Left cardiac atrium (tissue), 4 donors: Measurements from ENCODE around the gene SFXN3. TPM values are rescaled to one million over a fixed set of nuclear protein-coding genes. Genes with fewer than 3 reads are reported as not detected.

Experiments used
- ATAC-seq, 2 donors: fragments of 200-7000 bp; cut with Tn5 transposase; one replicate each; pipeline ENCODE4 v1.9.1; 2020; ENCODE audit warnings: mild to moderate bottlenecking in 2 of 2, moderate library complexity in 2 of 2
- DNase-seq: peaks from one replicate; pipeline ENCODE4 v3.0.0-alpha.2; 2020
- intact Hi-C, 2 donors: fragments of 100-400 bp; cut with DNase I; formaldehyde crosslinking; loops; one replicate each; pipeline versions ENCODE4 v1.14.1 to v1.15.1; 2022 to 2023
- total RNA-seq, 2 donors: library from RNA; stranded (reverse); fragmentation: NEBNext Ultra II Directional; extraction: Animal tissue kit (Norgen Biotek cat#: 25700); gene quantifications; one replicate each; pipeline ENCODE4 v1.2.1, GENCODE V29; 2021
- donor health status: DM: no; HTN: yes; CAD: no.
- donor health status: DM: no; HTN: yes; CAD: no; lungs with severe emphysema.
- donor health status: DM: yes; HTN: yes; CAD: no.
- donor health status: Dilated cardiomyopathy.

The SFXN3 gene
- total RNA-seq, 2 donors from 2014 or later = 22.8 to 28.9 TPM

DNA sequence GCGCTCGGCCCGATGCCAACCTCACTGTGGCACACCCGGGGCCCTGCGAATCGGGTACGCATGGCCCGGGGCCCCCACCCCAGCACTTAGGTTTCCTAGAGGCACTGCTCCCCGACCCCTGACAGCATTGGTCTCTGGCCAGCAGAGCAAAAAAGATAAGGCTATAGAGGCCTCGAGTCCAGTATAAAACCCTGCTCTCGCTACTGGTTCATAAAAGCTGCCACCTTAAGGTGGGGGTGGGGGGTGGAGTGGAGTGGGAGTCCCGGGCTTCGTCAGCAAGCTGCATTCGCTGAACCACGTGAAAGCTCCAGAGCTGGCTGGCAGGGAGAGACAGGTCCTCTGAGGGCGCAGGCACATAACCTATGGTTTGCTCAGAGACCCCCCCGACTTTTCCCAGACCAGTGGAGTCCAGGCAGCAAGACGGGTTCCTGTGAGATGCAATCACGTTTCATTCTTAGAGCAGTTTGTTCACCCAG is 32.1 kb downstream of the SFXN3 start:
- ATAC-seq (no peak), DNase-seq (no peak)
- intact Hi-C loops = no loop called here

DNA sequence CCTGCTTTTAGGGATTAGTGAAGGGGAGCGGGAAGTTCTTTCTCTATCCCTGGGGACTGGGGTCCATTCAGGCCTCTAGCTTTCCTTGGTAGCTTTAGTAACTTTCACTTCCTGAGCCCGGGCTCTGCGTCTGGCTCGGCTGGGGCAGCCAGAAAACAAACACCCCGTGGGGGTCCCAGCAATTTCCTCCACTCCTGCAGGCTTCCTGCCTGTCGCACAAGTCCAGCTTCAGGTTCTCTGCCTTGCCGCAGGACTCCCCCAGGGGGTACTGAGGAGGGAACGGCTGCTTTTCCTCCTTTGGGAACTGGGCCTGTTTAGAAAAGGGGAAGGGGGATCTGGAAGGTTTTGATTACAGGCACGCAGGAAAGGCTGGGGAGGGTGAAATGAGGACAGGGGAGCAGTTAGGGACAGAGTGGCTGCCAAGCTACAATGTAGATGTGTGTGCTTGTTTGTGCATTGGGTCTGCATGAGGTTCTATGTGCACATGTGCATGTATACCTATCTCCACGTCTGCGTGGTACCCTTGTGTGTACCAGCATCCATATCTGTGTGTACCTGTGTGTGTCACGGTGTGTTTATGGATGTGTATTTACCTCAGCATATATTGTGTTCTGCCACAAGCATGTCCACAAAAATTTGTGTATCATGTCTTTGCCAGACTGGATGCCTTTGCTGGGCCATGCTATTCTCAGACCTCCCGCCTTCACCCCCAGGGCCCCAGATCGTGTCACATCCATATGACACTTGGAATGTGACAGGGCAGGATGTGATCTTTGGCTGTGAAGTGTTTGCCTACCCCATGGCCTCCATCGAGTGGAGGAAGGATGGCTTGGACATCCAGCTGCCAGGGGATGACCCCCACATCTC is 32.7 kb downstream of the SFXN3 start:
- ATAC-seq (no peak), DNase-seq (no peak)
- intact Hi-C loops = no loop called here

DNA sequence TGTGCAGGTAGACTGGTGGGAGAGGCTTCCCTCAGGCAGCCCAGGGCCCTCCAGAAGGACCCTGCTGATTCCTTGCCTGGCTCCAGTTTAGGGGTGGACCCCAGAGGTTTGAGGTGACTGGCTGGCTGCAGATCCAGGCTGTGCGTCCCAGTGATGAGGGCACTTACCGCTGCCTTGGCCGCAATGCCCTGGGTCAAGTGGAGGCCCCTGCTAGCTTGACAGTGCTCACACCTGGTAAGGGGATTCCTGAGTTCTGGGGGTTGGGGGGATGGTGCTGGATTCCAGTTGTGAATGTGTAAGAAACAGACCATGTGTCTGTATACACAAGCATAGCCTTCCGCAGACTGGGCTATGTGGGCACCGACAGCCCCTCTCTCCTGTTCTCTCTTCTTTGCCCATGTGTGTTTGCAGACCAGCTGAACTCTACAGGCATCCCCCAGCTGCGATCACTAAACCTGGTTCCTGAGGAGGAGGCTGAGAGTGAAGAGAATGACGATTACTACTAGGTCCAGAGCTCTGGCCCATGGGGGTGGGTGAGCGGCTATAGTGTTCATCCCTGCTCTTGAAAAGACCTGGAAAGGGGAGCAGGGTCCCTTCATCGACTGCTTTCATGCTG is 33.5 kb downstream of the SFXN3 start:
- no peak for DNase-seq
- no peak for ATAC-seq
- intact Hi-C loops = no loop called here

DNA sequence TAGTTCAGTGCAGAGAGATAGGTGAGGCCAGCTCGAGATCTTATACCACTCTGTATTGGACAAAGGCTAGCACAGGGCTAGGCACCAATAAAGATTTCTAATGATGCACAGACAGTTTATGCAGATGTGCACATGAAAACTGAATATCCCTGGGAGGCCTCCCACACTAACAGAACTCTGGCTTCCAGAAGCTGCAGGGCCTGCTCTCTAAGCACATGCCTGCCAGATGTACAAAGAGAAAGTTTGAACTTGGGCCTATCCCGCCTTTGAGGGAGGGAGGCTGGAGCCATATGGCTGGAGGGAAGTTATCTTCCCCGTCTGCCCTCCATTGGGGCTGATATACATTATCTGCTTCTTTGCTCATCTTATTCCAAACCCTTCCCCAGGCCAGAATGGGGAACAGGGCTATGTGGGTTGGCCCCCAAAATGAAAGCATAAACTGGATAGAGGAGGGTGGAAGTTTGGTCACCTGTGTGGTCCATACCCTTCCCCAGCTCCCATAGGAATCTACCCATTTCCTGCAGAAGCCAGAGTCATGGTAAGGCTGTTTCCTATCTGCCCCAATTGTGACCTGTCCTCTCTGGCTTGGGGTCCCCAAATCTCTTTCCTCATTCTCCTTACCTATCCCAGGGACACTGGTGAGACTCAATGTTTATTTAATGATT is 34.6 kb downstream of the SFXN3 start:
- ATAC-seq = no peak
- DNase-seq = no peak
- intact Hi-C loops = no loop called here

DNA sequence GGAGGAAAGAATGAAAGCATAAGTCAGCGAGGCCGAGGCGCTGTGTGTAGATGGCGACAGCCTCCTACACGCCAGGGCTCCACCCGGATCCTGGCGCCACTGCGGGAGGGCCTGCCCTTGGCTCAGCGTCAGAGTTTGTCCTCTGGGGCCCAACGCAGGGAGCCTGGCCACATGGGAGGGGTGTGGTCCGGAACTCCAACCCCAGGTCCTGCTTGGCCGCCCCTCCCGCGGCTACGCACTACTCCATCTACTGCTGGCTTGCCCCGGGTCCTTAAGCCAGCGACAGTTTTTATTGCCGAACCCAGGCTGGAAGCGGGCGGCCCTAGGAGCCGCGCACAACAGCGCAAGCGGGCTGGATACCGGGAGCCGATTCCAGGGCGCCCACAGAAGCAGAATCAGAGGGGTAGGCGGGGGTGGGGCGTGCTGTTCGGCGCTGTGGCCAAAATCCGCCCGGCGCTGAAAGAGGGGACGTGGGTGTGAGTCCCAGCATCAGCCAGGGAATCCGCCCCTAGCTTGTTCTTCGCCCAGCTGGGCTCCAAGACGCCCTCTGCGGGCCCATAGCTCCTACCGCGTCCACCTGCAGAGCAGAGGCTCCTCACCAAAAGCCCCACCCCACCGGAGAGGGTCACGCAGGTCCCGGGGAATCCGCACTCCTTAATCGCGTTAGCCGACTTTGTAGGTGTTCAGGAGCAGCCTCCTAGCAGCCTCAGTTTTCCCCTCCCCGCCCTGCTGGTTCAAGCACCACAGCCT is 35.3 kb downstream of the SFXN3 start:
- ATAC-seq (peak; percentile 28 to 52), DNase-seq (peak; percentile 86)
- intact Hi-C loops = no loop called here

DNA sequence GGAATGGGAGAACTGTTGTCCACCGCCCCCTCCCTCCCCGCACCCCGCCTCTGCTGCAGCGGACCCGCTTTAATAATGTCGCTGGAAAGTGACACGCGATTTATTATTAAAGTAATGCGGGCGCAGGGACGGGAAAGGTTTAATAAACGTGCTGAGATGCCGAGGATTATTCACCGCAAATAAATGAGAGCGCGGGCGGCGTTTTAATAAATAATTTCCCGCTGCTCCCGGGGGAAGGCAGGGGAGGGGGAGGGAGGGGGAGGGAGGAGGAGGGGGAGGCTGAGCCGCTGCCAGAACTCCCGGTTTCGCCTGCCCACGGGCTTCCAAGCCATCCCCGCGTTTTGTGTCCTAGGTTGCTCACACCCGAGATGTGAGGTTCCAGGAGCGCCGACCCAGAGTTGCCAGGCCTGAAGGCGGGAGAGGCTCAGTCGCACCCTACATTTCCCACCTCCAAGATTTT is 35.9 kb downstream of the SFXN3 start:
- peak; percentile 33 for DNase-seq
- peak; percentile 1 to 3 for ATAC-seq
- intact Hi-C loops = no loop called here

DNA sequence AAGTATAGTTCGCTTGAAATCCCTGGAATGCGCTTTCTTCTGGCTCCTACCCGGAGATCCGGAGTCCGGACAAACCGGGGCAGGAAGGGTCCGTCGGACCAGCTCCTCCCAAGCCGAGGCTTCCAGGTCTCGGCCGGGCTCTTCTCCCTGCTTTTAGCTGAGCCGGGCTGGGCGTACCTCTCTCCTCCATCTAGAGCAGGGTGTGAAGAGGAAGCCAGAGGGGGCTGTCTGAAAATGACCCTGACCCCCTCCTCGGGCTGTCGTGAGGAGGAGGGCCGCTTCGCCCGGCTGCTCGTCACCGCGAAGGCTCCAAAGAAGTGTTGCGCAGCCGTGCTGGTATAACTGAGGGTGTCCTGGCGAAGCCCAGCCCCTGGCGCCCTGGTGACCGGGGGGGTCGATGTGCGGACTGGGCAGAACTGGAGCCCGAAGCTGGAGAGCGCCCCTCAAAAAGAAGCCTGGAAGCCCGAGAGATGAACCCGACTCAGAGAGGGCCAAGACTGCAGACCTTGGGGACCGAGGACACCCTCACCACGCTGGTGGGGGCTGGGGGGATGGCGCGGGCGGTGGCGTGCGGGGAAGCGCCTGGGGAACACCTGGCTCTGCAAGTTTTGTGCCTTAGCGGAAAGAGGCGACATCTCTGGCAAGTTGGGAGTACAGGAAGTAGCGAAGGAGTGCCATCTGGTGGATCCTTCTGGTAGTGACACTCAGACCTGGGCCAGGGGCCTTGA is 36.5 kb downstream of the SFXN3 start:
- DNase-seq = peak; percentile 77
- intact Hi-C loops = no loop called here

DNA sequence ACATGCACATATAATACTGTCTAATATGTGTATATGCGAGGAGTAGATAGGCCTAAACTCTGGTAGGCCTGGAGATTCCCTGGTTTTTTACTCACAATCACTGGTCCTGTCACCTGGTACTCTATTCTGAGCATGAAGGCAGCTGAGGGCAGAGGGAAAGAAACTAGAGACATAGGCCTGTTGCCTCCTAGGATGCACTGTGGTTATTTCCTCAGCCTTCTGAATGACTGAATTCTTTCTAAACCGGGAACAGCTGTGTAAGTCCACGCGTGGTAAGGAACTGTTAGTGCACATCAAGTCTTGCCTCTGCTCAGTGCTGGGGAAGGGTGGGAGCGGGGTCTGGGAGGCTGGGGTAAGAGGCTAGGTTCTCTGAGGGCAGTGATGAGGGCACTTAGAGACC is 38.4 kb downstream of the SFXN3 start:
- DNase-seq = no peak
- intact Hi-C loops = no loop called here
- no peak for ATAC-seq

More for the DNA sequence above, 36.5 kb downstream of the SFXN3 start:
- peak; percentile 53 to 59 for ATAC-seq

DNA sequence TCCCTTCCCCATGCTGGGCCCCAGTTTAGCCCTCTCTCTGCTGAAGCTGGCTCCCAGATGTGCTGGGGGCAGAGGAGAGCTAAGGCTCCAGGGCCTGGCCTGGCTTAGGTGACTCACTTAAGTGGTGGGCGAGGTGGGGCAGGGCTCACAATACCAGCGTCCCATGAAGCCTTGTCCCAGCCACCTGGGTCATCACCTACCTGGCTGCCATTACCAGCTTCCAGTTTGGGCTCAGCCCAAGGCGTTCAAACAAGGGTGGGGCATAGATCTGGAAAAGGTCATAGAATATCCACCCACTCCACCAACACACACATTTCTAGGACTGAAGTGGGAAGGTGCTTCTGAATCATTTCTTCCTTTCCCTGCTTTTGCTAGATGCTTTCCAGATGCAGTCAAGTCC is 39.1 kb downstream of the SFXN3 start:
- intact Hi-C loops = no loop called here
- DNase-seq (no peak), ATAC-seq (no peak)

DNA sequence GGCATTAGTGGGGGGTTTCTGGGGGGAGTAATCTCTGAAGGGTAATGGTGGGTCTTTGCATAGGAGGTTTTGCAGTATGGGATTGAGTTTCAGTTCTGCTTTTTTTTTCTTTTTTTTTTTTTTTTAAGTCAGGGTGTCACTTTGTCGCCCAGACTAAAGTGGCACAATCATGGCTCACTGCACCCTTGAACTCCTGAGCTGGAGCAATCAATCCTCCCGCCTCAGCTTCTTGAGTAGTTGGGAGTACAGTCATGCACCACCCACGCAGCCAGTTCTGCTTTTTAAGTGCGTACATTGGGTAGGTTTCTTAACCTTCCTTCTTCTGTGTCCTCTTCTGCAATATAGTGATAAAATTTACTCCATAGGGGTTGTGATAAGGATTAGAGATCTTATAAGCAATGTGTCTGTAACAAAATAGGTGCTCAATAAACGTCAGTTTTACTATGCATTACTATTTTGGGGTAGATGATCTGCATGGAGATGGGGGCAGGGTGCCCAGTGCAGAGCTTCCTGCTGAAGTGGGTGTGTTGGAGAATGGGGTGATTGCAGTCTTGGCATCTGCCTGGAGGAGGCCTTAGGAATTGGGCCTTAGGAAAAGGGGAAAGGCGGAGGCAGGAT is 40.3 kb downstream of the SFXN3 start:
- no peak for DNase-seq
- intact Hi-C loops = no loop called here
- peak in 1 of 2 donors; percentile 14 for ATAC-seq

DNA sequence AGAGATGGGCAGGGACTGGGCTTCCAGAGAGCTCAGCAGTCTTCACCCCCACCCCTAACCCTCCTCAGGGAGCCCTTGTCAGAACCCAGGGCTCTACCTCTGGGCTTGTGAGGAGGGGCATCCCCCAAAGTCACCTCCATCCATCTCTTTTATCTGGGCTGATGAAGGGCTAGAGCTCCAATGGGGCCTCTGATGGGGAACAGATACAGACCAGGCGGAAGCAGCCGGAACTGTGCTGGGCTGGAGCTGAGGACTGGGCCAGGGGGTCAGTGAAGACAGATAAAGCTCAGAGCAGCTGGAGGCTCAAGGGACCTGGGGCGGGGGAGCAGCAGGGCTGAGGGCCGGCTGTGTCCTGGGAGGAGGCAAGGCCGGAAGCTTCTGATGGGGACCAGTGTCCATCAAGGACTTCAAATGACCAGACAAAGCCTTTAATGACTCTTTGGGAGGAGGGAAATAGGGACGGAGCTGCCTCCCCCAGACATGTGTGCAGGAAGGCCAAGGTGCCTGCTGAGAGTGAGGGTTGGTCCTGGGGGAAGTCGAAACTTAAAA is 40.9 kb downstream of the SFXN3 start:
- ATAC-seq = no peak
- intact Hi-C loops = no loop called here
- no peak for DNase-seq

DNA sequence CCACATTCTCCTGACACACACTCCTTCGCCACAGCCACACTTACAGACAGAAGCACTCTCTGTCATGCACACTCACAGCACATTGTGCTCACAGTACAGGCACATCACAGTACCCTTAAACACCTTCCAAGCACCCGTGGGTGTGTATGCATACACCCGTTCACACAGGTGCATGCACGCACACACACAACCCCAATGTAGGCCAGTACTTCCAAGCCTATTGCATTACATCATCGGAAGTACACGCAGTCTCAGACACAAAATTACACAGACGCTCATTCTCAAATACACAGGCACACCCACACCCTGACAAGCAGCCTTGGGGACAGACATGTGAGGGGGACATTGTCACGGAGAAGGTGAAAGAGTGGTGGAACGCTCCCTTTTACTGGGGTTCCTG is 41.9 kb downstream of the SFXN3 start:
- intact Hi-C loops = no loop called here
- no peak for DNase-seq
- ATAC-seq = no peak

DNA sequence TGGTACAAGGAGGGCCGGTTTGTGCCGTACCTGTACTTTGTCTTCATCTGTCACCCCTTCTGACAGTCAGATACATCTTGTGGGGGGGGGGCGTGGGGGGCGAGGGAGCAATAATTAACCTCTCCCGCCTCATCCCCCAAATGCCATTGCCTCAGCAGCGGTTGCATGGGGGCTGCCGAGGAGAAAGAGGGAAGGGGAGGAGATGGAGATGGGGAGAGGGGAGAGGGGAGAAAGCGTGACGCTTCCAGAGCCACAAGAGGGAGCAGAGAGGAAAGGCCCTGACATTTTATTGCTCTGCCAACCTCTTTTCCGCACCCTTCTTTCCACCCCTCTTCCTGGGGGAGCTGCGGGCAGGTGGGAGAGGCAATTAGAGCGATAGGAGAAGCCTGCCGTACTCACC is 42.6 kb downstream of the SFXN3 start:
- DNase-seq (no peak), ATAC-seq (no peak)
- intact Hi-C loops = no loop called here

DNA sequence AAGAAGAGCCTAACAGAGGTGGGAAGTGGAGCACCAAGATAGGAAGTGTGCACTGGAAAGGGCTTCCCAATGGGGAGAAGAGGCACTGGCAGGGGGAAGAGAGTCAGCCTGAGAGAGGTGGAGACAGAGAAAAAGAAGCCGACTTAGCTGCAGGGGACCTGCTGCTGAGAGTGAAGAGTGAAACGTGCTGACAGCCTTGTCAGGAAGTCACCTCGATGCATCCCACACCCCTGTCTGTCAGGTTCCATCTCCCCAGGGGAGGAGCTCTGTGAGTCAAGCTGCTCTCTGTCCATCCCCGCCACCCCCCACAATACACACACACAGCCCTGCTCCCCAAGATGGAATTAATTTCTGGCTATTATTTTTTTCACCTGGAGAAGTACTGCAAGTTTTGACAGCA is 44.7 kb downstream of the SFXN3 start:
- intact Hi-C loops = no loop called here
- no peak for DNase-seq
- ATAC-seq = no peak

DNA sequence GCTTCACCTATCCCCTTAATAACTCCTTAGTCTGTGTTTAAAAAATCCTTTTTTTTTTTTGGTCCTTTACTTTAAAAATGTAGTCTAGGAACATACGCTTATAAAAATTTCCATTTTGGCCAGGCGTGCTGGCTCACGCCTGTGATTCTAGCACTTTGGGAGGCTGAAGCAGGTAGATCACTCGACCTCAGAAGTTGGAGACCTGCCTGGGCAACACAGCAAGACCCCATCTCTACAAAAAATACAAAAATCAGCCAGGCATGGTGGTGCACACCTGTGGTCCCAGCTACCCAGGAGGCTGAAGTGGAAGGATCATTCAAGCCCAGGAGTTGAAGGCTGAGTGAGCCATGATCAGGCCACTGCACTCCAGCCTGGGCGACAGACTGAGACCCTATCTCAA is 45.6 kb downstream of the SFXN3 start:
- no peak for DNase-seq
- no peak for ATAC-seq
- intact Hi-C loops = no loop called here

DNA sequence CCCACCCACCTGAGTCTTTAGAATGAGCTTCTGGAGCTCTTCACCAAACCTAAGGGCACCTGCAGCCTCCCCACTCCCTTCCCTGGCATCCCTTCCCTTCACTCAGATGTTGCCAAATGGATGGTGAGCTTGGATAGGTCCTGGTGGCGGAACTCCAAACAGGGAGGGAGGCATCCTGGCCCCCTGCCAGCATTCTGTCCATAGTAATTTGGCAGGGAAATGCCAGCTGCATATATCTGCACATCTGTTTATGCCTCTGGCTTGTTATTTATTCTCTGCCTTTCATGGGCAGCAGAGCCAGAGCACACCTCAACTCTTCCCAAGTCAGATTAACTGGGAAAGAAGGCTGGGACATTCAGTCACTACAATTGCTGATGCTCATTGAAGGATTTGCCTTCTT is 48.8 kb downstream of the SFXN3 start:
- ATAC-seq (no peak), DNase-seq (no peak)
- intact Hi-C loops = no loop called here

DNA sequence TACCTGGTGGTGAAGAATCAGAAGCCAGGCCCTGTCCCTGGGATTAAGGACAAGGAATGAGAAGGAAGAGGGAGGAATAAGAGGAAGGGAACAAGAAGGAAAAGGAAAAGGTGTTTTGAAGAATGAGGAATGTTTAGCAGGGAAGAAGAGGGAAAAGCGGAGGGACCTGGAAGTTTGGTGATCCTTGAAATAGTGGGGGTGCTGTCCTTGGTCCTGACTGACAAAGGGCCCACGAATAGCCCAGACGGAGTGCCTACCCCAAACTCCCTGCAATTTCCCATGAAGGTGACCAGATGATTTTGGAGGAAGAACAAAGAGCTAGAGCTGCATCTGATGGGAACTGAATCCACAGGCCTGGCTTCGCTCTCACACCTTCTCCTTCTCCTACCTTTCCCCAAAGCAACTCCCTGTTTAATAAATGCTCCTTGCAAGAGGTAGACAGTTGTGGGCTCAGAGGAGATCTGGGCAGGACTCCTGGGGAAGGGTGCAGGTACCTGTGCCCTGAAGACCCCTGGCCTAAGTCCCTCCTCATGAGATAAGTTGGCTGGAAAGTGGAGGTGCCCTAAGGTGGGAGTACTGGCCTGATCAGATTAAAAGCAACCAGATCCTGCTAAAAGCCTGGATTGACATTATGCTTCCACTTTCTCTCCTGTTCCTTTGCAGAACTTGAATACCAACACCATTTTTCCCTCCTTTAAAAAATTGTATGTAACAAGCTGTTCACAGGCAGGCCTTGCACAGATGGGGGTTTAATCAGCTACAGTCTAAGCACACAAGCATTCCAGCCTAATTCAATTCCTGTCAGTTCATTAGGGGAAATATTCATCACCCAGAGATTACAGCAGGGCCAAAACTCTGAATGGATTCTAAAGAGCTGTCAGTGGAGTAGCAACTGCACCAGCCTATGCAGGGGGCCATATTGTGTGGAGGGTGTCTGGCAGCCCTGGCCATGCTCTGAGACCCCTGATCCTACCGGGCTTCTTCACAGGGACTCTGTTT is 50.2 kb downstream of the SFXN3 start:
- intact Hi-C loops = no loop called here
- DNase-seq = no peak
- ATAC-seq = no peak
